IMR-90 (cell line): ENCODE results near the gene RHEX. TPM values are rescaled to one million over a fixed set of nuclear protein-coding genes. Genes with fewer than 3 reads are reported as not detected.

Source experiments
- ATAC-seq: fragments of 200-7000 bp; cut with Tn5 transposase; 2 replicates; pipeline ENCODE4 v1.9.1; 2020; ENCODE audit warnings: low read depth, mild to moderate bottlenecking, moderate library complexity
- BruUV-seq: library from RNA; stranded (reverse); fragments of 400-500 nt; replicated peaks from 2 replicates; lab custom pipeline; 2021; lab: Mats Ljungman, UMichigan
- CTCF ChIA-PET: fragments of 300-600 bp; formaldehyde crosslinking; extraction: SDS; loops from one replicate; lab custom pipeline; 2021; ENCODE audit warnings: antibody characterized with exemption; lab: Yijun Ruan, JAX
- POLR2A ChIA-PET: fragments of 300-600 bp; sonication (Branson Sonifier 250); formaldehyde crosslinking; loops from one replicate; lab custom pipeline; 2022; ENCODE audit warnings: antibody characterized with exemption; ENCODE audit not compliant: unreplicated experiment; lab: Charles Lee
- DNase-seq: peaks from one replicate; pipeline ENCODE4 v3.0.0; 2013
- H2AFZ ChIP-seq: replicated peaks from 2 replicates; pipeline ENCODE3; 2013; ENCODE audit warnings: low read length, mild to moderate bottlenecking; ENCODE audit not compliant: poor library complexity
- H2AK5ac ChIP-seq: 2 replicates; pipeline ENCODE4 v1.6.1; 2013; ENCODE audit warnings: low read depth, low read length, inconsistent platforms
- H2AK9ac ChIP-seq: replicated peaks from 2 replicates; pipeline ENCODE3; 2013; ENCODE audit warnings: mild to moderate bottlenecking, low read depth, low read length, moderate library complexity; ENCODE audit not compliant: poor library complexity
- H2BK120ac ChIP-seq: 2 replicates; pipeline ENCODE4 v1.6.1; 2013; ENCODE audit warnings: low read depth, low read length, inconsistent platforms
- H2BK15ac ChIP-seq: 3 replicates; pipeline ENCODE4 v1.6.1; 2013; ENCODE audit warnings: low read depth, low read length, inconsistent platforms
- H2BK20ac ChIP-seq: 2 replicates; pipeline ENCODE4 v1.6.1; 2013; ENCODE audit warnings: low read depth, mild to moderate bottlenecking, inconsistent platforms, low read length, moderate library complexity
- H2BK5ac ChIP-seq: 2 replicates; pipeline ENCODE4 v1.6.1; 2013; ENCODE audit warnings: mild to moderate bottlenecking, low read depth, low read length, inconsistent platforms; ENCODE audit not compliant: poor library complexity, severe bottlenecking
- H3K14ac ChIP-seq: replicated peaks from 2 replicates; pipeline ENCODE4 v1.6.1; 2013; ENCODE audit warnings: low read depth, low read length, inconsistent platforms
- H3K18ac ChIP-seq: 2 replicates; pipeline ENCODE4 v1.6.1; 2013; ENCODE audit warnings: low read depth, low read length, control low read depth
- H3K23ac ChIP-seq: 2 replicates; pipeline ENCODE4 v1.6.1; 2013; ENCODE audit warnings: low read depth, low read length, inconsistent platforms
- H3K27ac ChIP-seq: 2 replicates; pipeline ENCODE4 v1.5.1; 2013; ENCODE audit warnings: mild to moderate bottlenecking, control low read depth, low read length; ENCODE audit not compliant: insufficient read depth
- H3K27me3 ChIP-seq: 2 replicates; pipeline ENCODE4 v1.6.1; 2013; ENCODE audit warnings: low read length; ENCODE audit not compliant: control insufficient read depth, insufficient read depth
- H3K36me3 ChIP-seq: 2 replicates; pipeline ENCODE4 v1.6.1; 2013; ENCODE audit warnings: low read length, mixed read lengths; ENCODE audit not compliant: control insufficient read depth, insufficient read depth
- H3K4ac ChIP-seq: 2 replicates; pipeline ENCODE4 v1.6.1; 2013; ENCODE audit warnings: low read depth, low read length, inconsistent platforms
- H3K4me1 ChIP-seq: 2 replicates; pipeline ENCODE4 v1.6.1; 2013; ENCODE audit warnings: low read length, mixed read lengths; ENCODE audit not compliant: control insufficient read depth, insufficient read depth
- H3K4me2 ChIP-seq: 2 replicates; pipeline ENCODE4 v1.6.1; 2013; ENCODE audit warnings: low read depth, mild to moderate bottlenecking, control low read depth, low read length, moderate library complexity
- H3K4me3 ChIP-seq: 2 replicates; pipeline ENCODE4 v1.5.1; 2013; ENCODE audit warnings: low read depth, mild to moderate bottlenecking, control low read depth, low read length, moderate library complexity; ENCODE audit not compliant: insufficient read depth
- H3K56ac ChIP-seq: 2 replicates; pipeline ENCODE4 v1.6.1; 2013; ENCODE audit warnings: low read length, inconsistent platforms; ENCODE audit not compliant: insufficient read depth; ENCODE audit errors: extremely low read depth
- H3K79me1 ChIP-seq, 2 experiments: 2 replicates each; pipeline ENCODE4 v1.6.1; 2013; ENCODE audit warnings: low read length in 2 of 2, inconsistent platforms in 1 of 2, low read depth in 1 of 2
- H3K9ac ChIP-seq: 2 replicates; pipeline ENCODE4 v1.6.1; 2013; ENCODE audit warnings: low read depth, low read length, control low read depth
- H3K9me1 ChIP-seq: 2 replicates; pipeline ENCODE4 v1.6.1; 2013; ENCODE audit warnings: low read length, inconsistent platforms; ENCODE audit not compliant: insufficient read depth
- H3K9me3 ChIP-seq: 2 replicates; pipeline ENCODE4 v1.6.1; 2013; ENCODE audit warnings: low read length; ENCODE audit not compliant: control insufficient read depth, insufficient read depth
- H4K20me1 ChIP-seq: 2 replicates; pipeline ENCODE4 v1.6.1; 2013; ENCODE audit warnings: low read length, inconsistent platforms; ENCODE audit not compliant: insufficient read depth
- H4K5ac ChIP-seq: 2 replicates; pipeline ENCODE4 v1.6.1; 2013; ENCODE audit warnings: mild to moderate bottlenecking, low read depth, low read length, control low read depth
- H4K8ac ChIP-seq, 2 experiments: 2 replicates each; pipeline ENCODE4 v1.6.1; 2013; ENCODE audit warnings: low read depth in 2 of 2, low read length in 2 of 2, control low read depth in 1 of 2, inconsistent platforms in 1 of 2
- H4K91ac ChIP-seq: 2 replicates; pipeline ENCODE4 v1.6.1; 2013; ENCODE audit warnings: low read depth, low read length, inconsistent platforms; ENCODE audit not compliant: insufficient read depth
- BHLHE40 ChIP-seq: fragments of 150-350 bp; IDR thresholded peaks from 2 replicates; pipeline ENCODE4 v1.6.1; 2016; ENCODE audit warnings: mild to moderate bottlenecking, low read depth, low read length
- CHD1 ChIP-seq: IDR thresholded peaks from 2 replicates; pipeline ENCODE4 v1.6.1; 2012; ENCODE audit warnings: low read depth, low read length, improper control_type of control experiment
- FOS ChIP-seq: fragments of 150-350 bp; IDR thresholded peaks from 2 replicates; pipeline ENCODE4 v1.6.1; 2016; ENCODE audit warnings: low read depth, low read length
- MAFK ChIP-seq: IDR thresholded peaks from 2 replicates; pipeline ENCODE4 v1.6.1; 2012; ENCODE audit warnings: low read depth, low read length, improper control_type of control experiment
- MAZ ChIP-seq: IDR thresholded peaks from 2 replicates; pipeline ENCODE4 v1.6.1; 2012; ENCODE audit warnings: low read depth, mild to moderate bottlenecking, low read length, improper control_type of control experiment, moderate library complexity, borderline replicate concordance
- RAD21 ChIP-seq: IDR thresholded peaks from 2 replicates; pipeline ENCODE4 v1.6.1; 2012; ENCODE audit warnings: low read length, improper control_type of control experiment
- RFX5 ChIP-seq: IDR thresholded peaks from 2 replicates; pipeline ENCODE4 v1.8.0; 2012; ENCODE audit warnings: low read depth, mild to moderate bottlenecking, low read length, moderate library complexity
- WGBS, 2 experiments: methylation state at CpG; one replicate each; pipeline versions ENCODE4 v1.1.5 to v1.1.7; 2013; ENCODE audit warnings: missing lambda C conversion rate in 2 of 2; ENCODE audit not compliant: insufficient read length in 1 of 2; ENCODE audit errors: extremely low coverage in 2 of 2; 5-methylcytosine and 5-hydroxymethylcytosine counted together
- dilution Hi-C: fragments of 300-500 bp; cut with HindIII; formaldehyde crosslinking; loops from one replicate; pipeline ENCODE4 v1.14.3; 2018; ENCODE audit warnings: low sequenced_read_pairs; ENCODE audit not compliant: unreplicated experiment
- in situ Hi-C: fragments of 300-500 bp; cut with MboI; formaldehyde crosslinking; loops from 3 replicates; pipeline ENCODE4 v1.14.3; 2019; ENCODE audit warnings: low sequenced_read_pairs, inconsistent platforms, mixed read lengths
- intact Hi-C: fragments of 100-400 bp; cut with micrococcal nuclease; formaldehyde crosslinking; loops from 2 replicates; pipeline ENCODE4 v1.10.0; 2022
- polyA plus RNA-seq, 3 experiments: library from polyadenylated mRNA; depleted of rRNA; stranded (reverse); fragments of >200 nt; gene quantifications; 2 replicates each; pipeline ENCODE4 v1.2.3, GENCODE V29; 2012; ENCODE audit warnings: low replicate concordance in 1 of 3
- total RNA-seq: library from RNA; depleted of rRNA; stranded (reverse); fragments of >200 nt; gene quantifications from 2 replicates; pipeline ENCODE4 v1.2.3, GENCODE V29; 2012
- TF ChIP-seq, protein P1 (sequence below): fragments of 150-350 bp; IDR thresholded peaks from 2 replicates; pipeline ENCODE4 v1.6.1; 2016; ENCODE audit warnings: low read depth, mild to moderate bottlenecking, low read length, moderate library complexity, borderline replicate concordance
- TF ChIP-seq, protein P2 (sequence below): fragments of 150-350 bp; IDR thresholded peaks from 2 replicates; pipeline ENCODE4 v1.6.1; 2017; ENCODE audit warnings: mild to moderate bottlenecking, antibody characterized with exemption, low read length, low read depth

The RHEX gene
- total and polyA plus RNA-seq, 2 of the 4 experiments (the other 2 are of a cell fraction): not detected

DNA sequence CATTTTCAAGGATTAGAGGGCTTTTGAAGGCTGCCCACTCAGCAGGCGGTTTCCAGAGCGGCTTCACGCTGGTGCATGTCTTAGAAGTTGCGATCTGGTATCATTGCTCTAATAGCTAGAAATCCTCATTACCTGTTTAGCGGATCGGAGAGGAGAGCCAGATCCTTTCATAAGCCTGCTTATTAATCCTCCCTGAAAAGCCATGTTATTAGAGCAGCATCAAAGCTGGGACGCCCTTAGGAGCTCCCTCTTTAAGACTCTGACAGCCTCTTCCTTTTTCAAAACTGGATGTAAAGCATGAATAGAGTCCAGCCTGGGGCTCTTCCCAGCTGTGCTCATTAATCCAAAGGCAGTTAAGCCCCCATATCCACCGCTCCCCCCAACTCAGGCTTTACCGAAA is 15.4 kb upstream of the RHEX start:
- no peak overlapping the region for H3K56ac ChIP-seq
- POLR2A ChIA-PET: no interaction called here
- H3K4ac ChIP-seq: no peak overlapping the region
- H3K27ac ChIP-seq: no peak overlapping the region
- H2BK20ac ChIP-seq: no peak overlapping the region
- in situ Hi-C loops: no loop called here
- dilution Hi-C loops: no loop called here
- H3K14ac ChIP-seq: no peak overlapping the region
- no peak overlapping the region for H3K4me2 ChIP-seq
- no peaks in the 10 kb centered on the region for H3K36me3 ChIP-seq
- no peaks in the 10 kb centered on the region for H4K20me1 ChIP-seq
- H2AFZ ChIP-seq: no peak overlapping the region
- H3K9me1 ChIP-seq: no peaks in the 10 kb centered on the region
- no TSS peak for BruUV-seq
- H2AK9ac ChIP-seq: no peak overlapping the region
- H3K4me1 ChIP-seq: no peaks in the 10 kb centered on the region
- CTCF ChIA-PET: no interaction called here
- H2BK5ac ChIP-seq: no peak overlapping the region
- DNase-seq (no peak), ATAC-seq (no peak)
- H2BK15ac ChIP-seq: no peak overlapping the region
- H4K8ac ChIP-seq: no peak overlapping the region
- H3K4me3 ChIP-seq: no peak overlapping the region
- no peaks in the 10 kb centered on the region for H3K79me1 ChIP-seq
- no peak overlapping the region for H3K23ac ChIP-seq
- no peak overlapping the region for H4K5ac ChIP-seq
- no peak overlapping the region for H2AK5ac ChIP-seq
- TF ChIP-seq, protein P1, sequence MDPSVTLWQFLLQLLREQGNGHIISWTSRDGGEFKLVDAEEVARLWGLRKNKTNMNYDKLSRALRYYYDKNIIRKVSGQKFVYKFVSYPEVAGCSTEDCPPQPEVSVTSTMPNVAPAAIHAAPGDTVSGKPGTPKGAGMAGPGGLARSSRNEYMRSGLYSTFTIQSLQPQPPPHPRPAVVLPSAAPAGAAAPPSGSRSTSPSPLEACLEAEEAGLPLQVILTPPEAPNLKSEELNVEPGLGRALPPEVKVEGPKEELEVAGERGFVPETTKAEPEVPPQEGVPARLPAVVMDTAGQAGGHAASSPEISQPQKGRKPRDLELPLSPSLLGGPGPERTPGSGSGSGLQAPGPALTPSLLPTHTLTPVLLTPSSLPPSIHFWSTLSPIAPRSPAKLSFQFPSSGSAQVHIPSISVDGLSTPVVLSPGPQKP: no peak
- TF ChIP-seq FOS (no peak), RFX5 (no peak), RAD21 (no peak), MAFK (no peak), MAZ (no peak), BHLHE40 (no peak), CHD1 (no peak)
- TF ChIP-seq, protein P2, sequence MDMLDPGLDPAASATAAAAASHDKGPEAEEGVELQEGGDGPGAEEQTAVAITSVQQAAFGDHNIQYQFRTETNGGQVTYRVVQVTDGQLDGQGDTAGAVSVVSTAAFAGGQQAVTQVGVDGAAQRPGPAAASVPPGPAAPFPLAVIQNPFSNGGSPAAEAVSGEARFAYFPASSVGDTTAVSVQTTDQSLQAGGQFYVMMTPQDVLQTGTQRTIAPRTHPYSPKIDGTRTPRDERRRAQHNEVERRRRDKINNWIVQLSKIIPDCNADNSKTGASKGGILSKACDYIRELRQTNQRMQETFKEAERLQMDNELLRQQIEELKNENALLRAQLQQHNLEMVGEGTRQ: no peak
- no peak overlapping the region for H2BK120ac ChIP-seq
- no peak overlapping the region for H3K9ac ChIP-seq
- peaks cover 57% of the 10 kb centered on the region for H3K27me3 ChIP-seq
- H3K9me3 ChIP-seq: peaks cover 4% of the 10 kb centered on the region
- WGBS, 2 experiments: no CpG with 5 or more reads among the region's 9 CpGs
- intact Hi-C loops: no loop called here
- H4K91ac ChIP-seq: no peak overlapping the region
- no peak overlapping the region for H3K18ac ChIP-seq
